Measurements from ENCODE around the gene PRKCD. TPM values are rescaled to one million over a fixed set of nuclear protein-coding genes. Genes with fewer than 3 reads are reported as not detected.

PRKCD gene
- total and polyA plus RNA-seq, 9 of the 15 experiments (the other 6 are each of a cell fraction or from before 2014, with no cell fraction given), result 2.5 to 19.5 (median 6.1) TPM

GRCh38 chr3:53146319-53146891 is 14.6 kb upstream of the PRKCD start:
- H3K27me3 ChIP-seq (ENCODE audit: control insufficient read depth in 2 of 2, insufficient read depth in 2 of 2, low read length in 2 of 2), result peaks cover 0 to 5% of the 10 kb centered on the region in 2 experiments; a peak in 1 of 5 replicates
- in situ Hi-C loops (cut with MboI), result no loop called here

More at GRCh38 chr3:53146319-53146891, 14.6 kb upstream of the PRKCD start:
- no peak overlapping the region for H3K4me3 ChIP-seq
- H3K79me2 ChIP-seq (ENCODE audit: control insufficient read depth, insufficient read depth, low read length), result no peaks in the 10 kb centered on the region
- H3K36me3 ChIP-seq (ENCODE audit: control insufficient read depth, insufficient read depth, low read length), result no peaks in the 10 kb centered on the region
- no peaks in the 10 kb centered on the region for H3K9me3 ChIP-seq (replicated peaks; ENCODE audit: control insufficient read depth, insufficient read depth, low read depth, low read length)
- ChIA-PET POLR2A (interaction anchor here (1.0 kb wide), 1 partner anchor 13 kb away, joined by 3 read pairs; no protein-coding TSS in a partner anchor), CTCF (ENCODE audit: low intra/inter-chr PET ratio) (no interaction called here)
- no peaks in the 10 kb centered on the region for H3K9me1 ChIP-seq (ENCODE audit: control insufficient read depth, insufficient read depth, low read length)
- no peak for ATAC-seq
- H3K9ac ChIP-seq (ENCODE audit: insufficient read depth in 1 of 2, low read depth in 2 of 2, low read length in 2 of 2), result no peak overlapping the region; a peak in 1 of 4 replicates
- H4K20me1 ChIP-seq (replicated peaks; ENCODE audit: control insufficient read depth, insufficient read depth, low read length), result no peaks in the 10 kb centered on the region; the same call in 1 of the 2 replicates
- no TSS peak for BruUV-seq (replicated peaks)
- H2AFZ ChIP-seq (ENCODE audit: low read depth, low read length), result no peak overlapping the region
- no peak for FAIRE-seq
- WGBS (ENCODE audit: insufficient coverage, low coverage, missing lambda C conversion rate), result 16% methylated on average over 6 of the region's 7 CpGs
- no peak overlapping the region for H3K27ac ChIP-seq (ENCODE audit: extremely low read depth, low read depth, low read length)
- H3K4me2 ChIP-seq (ENCODE audit: insufficient read depth, low read length), result no peak overlapping the region
- intact Hi-C loops (cut with micrococcal nuclease), result no loop called here
- TF ChIP-seq ELK3 (CRISPR knock-in tag; IDR thresholded peaks at IDR 0.05), result no peak
- TF ChIP-seq FOXM1 (IDR thresholded peaks at IDR 0.05; ENCODE audit: low read depth), result no peak
- no peak for TF ChIP-seq FOXM1 (CRISPR knock-in tag; IDR thresholded peaks at IDR 0.05; ENCODE audit: low read depth)
- no peak for TF ChIP-seq SMAD3 (CRISPR knock-in tag; conservative IDR thresholded peaks at IDR 0.05)
- TF ChIP-seq NBN (IDR thresholded peaks at IDR 0.05; ENCODE audit: low read depth), result no peak
- no peak for TF ChIP-seq SAFB2 (IDR thresholded peaks at IDR 0.05; ENCODE audit: borderline replicate concordance, low read depth, low read length, severe bottlenecking)
- no peak for TF ChIP-seq ZNF444 (CRISPR knock-in tag; IDR thresholded peaks at IDR 0.05)
- TF ChIP-seq KLF16 (IDR thresholded peaks at IDR 0.05), result no peak
- no peak for TF ChIP-seq MYC (IDR thresholded peaks at IDR 0.05; ENCODE audit: low read depth, low read length)
- TF ChIP-seq MYC (CRISPR knock-in tag; IDR thresholded peaks at IDR 0.05; ENCODE audit: borderline replicate concordance, low read depth), result no peak
- TF ChIP-seq CAMTA2 (CRISPR knock-in tag; conservative IDR thresholded peaks at IDR 0.05), result no peak
- TF ChIP-seq ZNF324 (CRISPR knock-in tag; IDR thresholded peaks at IDR 0.05), result no peak
- TF ChIP-seq IFI16 (CRISPR knock-in tag; IDR thresholded peaks at IDR 0.05), result no peak
- TF ChIP-seq ZNF696 (CRISPR knock-in tag; conservative IDR thresholded peaks at IDR 0.05), result no peak
- TF ChIP-seq CEBPB (tag; IDR thresholded peaks at IDR 0.05), result no peak
- TF ChIP-seq, protein P1, sequence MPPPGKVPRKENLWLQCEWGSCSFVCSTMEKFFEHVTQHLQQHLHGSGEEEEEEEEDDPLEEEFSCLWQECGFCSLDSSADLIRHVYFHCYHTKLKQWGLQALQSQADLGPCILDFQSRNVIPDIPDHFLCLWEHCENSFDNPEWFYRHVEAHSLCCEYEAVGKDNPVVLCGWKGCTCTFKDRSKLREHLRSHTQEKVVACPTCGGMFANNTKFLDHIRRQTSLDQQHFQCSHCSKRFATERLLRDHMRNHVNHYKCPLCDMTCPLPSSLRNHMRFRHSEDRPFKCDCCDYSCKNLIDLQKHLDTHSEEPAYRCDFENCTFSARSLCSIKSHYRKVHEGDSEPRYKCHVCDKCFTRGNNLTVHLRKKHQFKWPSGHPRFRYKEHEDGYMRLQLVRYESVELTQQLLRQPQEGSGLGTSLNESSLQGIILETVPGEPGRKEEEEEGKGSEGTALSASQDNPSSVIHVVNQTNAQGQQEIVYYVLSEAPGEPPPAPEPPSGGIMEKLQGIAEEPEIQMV (tag; conservative IDR thresholded peaks at IDR 0.05; ENCODE audit: low read depth), result no peak
- TF ChIP-seq RAD51 (IDR thresholded peaks at IDR 0.05; ENCODE audit: borderline replicate concordance, low read depth), result no peak
- TF ChIP-seq E2F3 (CRISPR knock-in tag; IDR thresholded peaks at IDR 0.05), result no peak
- TF ChIP-seq ZNF76 (CRISPR knock-in tag; IDR thresholded peaks at IDR 0.05; ENCODE audit: borderline replicate concordance), result no peak
- no peak for TF ChIP-seq EP400 (IDR thresholded peaks at IDR 0.05)
- no peak for TF ChIP-seq ZNF143 (CRISPR knock-in tag; IDR thresholded peaks at IDR 0.05)
- DNase-seq (ENCODE audit: extremely low read depth in 1 of 4, low spot score in 3 of 4), result no peak
- no peaks in the 10 kb centered on the region; a peak in 1 of 5 replicates for H3K4me1 ChIP-seq (replicated peaks in 1 of 2; ENCODE audit: control insufficient read depth in 2 of 2, insufficient read depth in 2 of 2, low read length in 2 of 2)
